H9 (cell line): ENCODE data around the gene BMP7. TPM values are rescaled to one million over a fixed set of nuclear protein-coding genes. Genes with fewer than 3 reads are reported as not detected.

Experiments
- DNase-seq: peaks from one replicate; pipeline ENCODE4 v3.0.0-alpha.2; 2017
- H2AFZ ChIP-seq: one replicate; pipeline ENCODE4 v1.6.1; 2013; ENCODE audit warnings: mild to moderate bottlenecking, low read length, control low read depth, moderate library complexity
- H2AK5ac ChIP-seq: 2 replicates; pipeline ENCODE4 v1.6.1; 2013; ENCODE audit warnings: low read length, control low read depth, mixed read lengths; ENCODE audit not compliant: insufficient read length
- H2BK120ac ChIP-seq: one replicate; pipeline ENCODE4 v1.6.1; 2013; ENCODE audit warnings: low read depth, mild to moderate bottlenecking, low read length, control low read depth, inconsistent platforms; ENCODE audit not compliant: poor library complexity, severe bottlenecking
- H2BK12ac ChIP-seq: 2 replicates; pipeline ENCODE4 v1.6.1; 2013; ENCODE audit warnings: low read length, control low read depth, mixed read lengths, low read depth; ENCODE audit not compliant: insufficient read length
- H2BK15ac ChIP-seq: 2 replicates; pipeline ENCODE4 v1.6.1; 2013; ENCODE audit warnings: low read depth, low read length, control low read depth
- H2BK20ac ChIP-seq: one replicate; pipeline ENCODE4 v1.6.1; 2013; ENCODE audit warnings: low read depth, mild to moderate bottlenecking, low read length, control low read depth, inconsistent platforms; ENCODE audit not compliant: poor library complexity, severe bottlenecking
- H2BK5ac ChIP-seq: 2 replicates; pipeline ENCODE4 v1.6.1; 2013; ENCODE audit warnings: low read length, control low read depth, mixed read lengths; ENCODE audit not compliant: insufficient read length
- H3K14ac ChIP-seq: 2 replicates; pipeline ENCODE4 v1.6.1; 2013; ENCODE audit warnings: low read length, control low read depth; ENCODE audit not compliant: insufficient read depth
- H3K18ac ChIP-seq: 2 replicates; pipeline ENCODE4 v1.6.1; 2013; ENCODE audit warnings: low read depth, mild to moderate bottlenecking, mixed read lengths, low read length, control low read depth; ENCODE audit not compliant: insufficient read length
- H3K23ac ChIP-seq: 2 replicates; pipeline ENCODE4 v1.6.1; 2013; ENCODE audit warnings: low read length, control low read depth, mixed read lengths, low read depth; ENCODE audit not compliant: insufficient read length
- H3K23me2 ChIP-seq: 2 replicates; pipeline ENCODE4 v1.6.1; 2013; ENCODE audit warnings: low read depth, mild to moderate bottlenecking, mixed read lengths, low read length, control low read depth; ENCODE audit not compliant: insufficient read length, poor library complexity, severe bottlenecking
- H3K27ac ChIP-seq: 2 replicates; pipeline ENCODE4 v1.5.1; 2013; ENCODE audit warnings: low read length, control low read depth, mixed read lengths, low read depth; ENCODE audit not compliant: insufficient read length
- H3K27me3 ChIP-seq: 2 replicates; pipeline ENCODE4 v1.6.1; 2013; ENCODE audit warnings: low read length, control low read depth, inconsistent platforms; ENCODE audit not compliant: insufficient read depth
- H3K4ac ChIP-seq: 2 replicates; pipeline ENCODE4 v1.6.1; 2013; ENCODE audit warnings: low read depth, mild to moderate bottlenecking, control low read depth, inconsistent platforms, low read length, moderate library complexity
- H3K4me1 ChIP-seq: 2 replicates; pipeline ENCODE4 v1.6.1; 2013; ENCODE audit warnings: low read length, control low read depth, inconsistent platforms; ENCODE audit not compliant: insufficient read depth
- H3K4me2 ChIP-seq: 2 replicates; pipeline ENCODE4 v1.6.1; 2013; ENCODE audit warnings: low read length, control low read depth, mixed read lengths; ENCODE audit not compliant: insufficient read length, insufficient read depth
- H3K56ac ChIP-seq: 2 replicates; pipeline ENCODE4 v1.6.1; 2013; ENCODE audit warnings: low read depth, mild to moderate bottlenecking, mixed read lengths, low read length, control low read depth; ENCODE audit not compliant: insufficient read length
- H3K79me1 ChIP-seq: 2 replicates; pipeline ENCODE4 v1.6.1; 2013; ENCODE audit warnings: low read depth, mild to moderate bottlenecking, moderate library complexity, low read length, control low read depth, inconsistent platforms; ENCODE audit not compliant: insufficient read depth, poor library complexity, severe bottlenecking
- H3K79me2 ChIP-seq: 2 replicates; pipeline ENCODE4 v1.6.1; 2013; ENCODE audit warnings: low read length, control low read depth, inconsistent platforms; ENCODE audit not compliant: insufficient read depth
- H3K9ac ChIP-seq: 2 replicates; pipeline ENCODE4 v1.6.1; 2013; ENCODE audit warnings: low read length, control low read depth, mixed read lengths; ENCODE audit not compliant: insufficient read length; ENCODE audit errors: extremely low read depth
- H3K9me3 ChIP-seq: one replicate; pipeline ENCODE4 v1.6.1; 2013; ENCODE audit warnings: low read depth, low read length, inconsistent platforms; ENCODE audit not compliant: control insufficient read depth
- H3T11ph ChIP-seq: one replicate; pipeline ENCODE4 v1.6.1; 2013; ENCODE audit warnings: mild to moderate bottlenecking, low read length, control low read depth, inconsistent platforms
- H4K20me1 ChIP-seq: one replicate; pipeline ENCODE4 v1.6.1; 2013; ENCODE audit not compliant: control insufficient read depth, insufficient read length, insufficient read depth
- H4K5ac ChIP-seq: 2 replicates; pipeline ENCODE4 v1.6.1; 2013; ENCODE audit warnings: low read depth, mild to moderate bottlenecking, mixed read lengths, low read length, control low read depth; ENCODE audit not compliant: insufficient read length
- H4K8ac ChIP-seq: replicated peaks from 2 replicates; pipeline ENCODE4 v1.6.1; 2013; ENCODE audit warnings: low read length, control low read depth, mixed read lengths, low read depth; ENCODE audit not compliant: insufficient read length
- H4K91ac ChIP-seq: 2 replicates; pipeline ENCODE4 v1.6.1; 2013; ENCODE audit warnings: low read depth, mild to moderate bottlenecking, moderate library complexity, mixed read lengths, low read length, control low read depth; ENCODE audit not compliant: insufficient read length
- H3K27ac Mint-ChIP-seq, 3 experiments: 2 replicates in 2 of 3; 3 replicates in 1 of 3; pipeline ENCODE4 v1.8.0; 2020 to 2021; ENCODE audit warnings: mixed read lengths in 3 of 3, mild to moderate bottlenecking in 1 of 3, moderate library complexity in 1 of 3
- H3K27me3 Mint-ChIP-seq: 2 replicates; pipeline ENCODE4 v1.8.0; 2021; ENCODE audit warnings: low read depth, mild to moderate bottlenecking, moderate library complexity, mixed read lengths
- H3K36me3 Mint-ChIP-seq, 3 experiments: 2 replicates in 2 of 3; 3 replicates in 1 of 3; pipeline ENCODE4 v1.8.0; 2020 to 2021; ENCODE audit warnings: low read depth in 3 of 3, mixed read lengths in 3 of 3; ENCODE audit not compliant: insufficient read depth in 1 of 3
- H3K4me1 Mint-ChIP-seq, 2 experiments: 2 replicates each; pipeline ENCODE4 v1.8.0; 2020; ENCODE audit warnings: mixed read lengths in 2 of 2
- H3K4me3 Mint-ChIP-seq, 2 experiments: 2 replicates in 1 of 2; 3 replicates in 1 of 2; pipeline ENCODE4 v1.8.0; 2020 to 2021; ENCODE audit warnings: mild to moderate bottlenecking in 2 of 2, mixed read lengths in 2 of 2, moderate library complexity in 1 of 2
- H3K9me3 Mint-ChIP-seq, 2 experiments: 2 replicates in 1 of 2; 3 replicates in 1 of 2; pipeline ENCODE4 v1.8.0; 2020; ENCODE audit warnings: mild to moderate bottlenecking in 2 of 2, mixed read lengths in 2 of 2, moderate library complexity in 1 of 2
- CTCF ChIP-seq: fragments of 200-600 bp; sonication (generic); conservative IDR thresholded peaks from 3 replicates; pipeline ENCODE4 v1.8.0; 2021; ENCODE audit warnings: antibody characterized with exemption, mild to moderate bottlenecking
- WGBS: extraction: QIAGEN DNeasy Blood & Tissue Kit; methylation state at CpG from one replicate; pipeline ENCODE4 v1.1.7; 2013; ENCODE audit warnings: missing lambda C conversion rate, low lambda C conversion rate, mixed read lengths; ENCODE audit not compliant: insufficient read length; ENCODE audit errors: extremely low coverage; 5-methylcytosine and 5-hydroxymethylcytosine counted together
- total RNA-seq: library from RNA; stranded (reverse); gene quantifications from 2 replicates; pipeline ENCODE4 v1.2.1, GENCODE V29; 2021

BMP7 gene
- total RNA-seq, 1 experiment from 2014 or later, result 17.7 TPM

- Histone ChIP-seq H2BK15ac (no peak overlapping the region), H3K18ac (no peak overlapping the region), H4K20me1 (no peaks in the 10 kb centered on the region), H2BK120ac (no peak overlapping the region), H2BK5ac (no peak overlapping the region), H3K23ac (no peak overlapping the region), H3K79me2 (no peaks in the 10 kb centered on the region), H2AK5ac (no peak overlapping the region), H3K9ac (no peak overlapping the region), H3K27ac (no peak overlapping the region), H4K5ac (no peak overlapping the region), H2BK20ac (no peak overlapping the region), H3K23me2 (no peaks in the 10 kb centered on the region), H2BK12ac (no peak overlapping the region), H3K4me1 (0 out of 2 replicates have a peak, but pooled peaks cover under 1% of the 10 kb centered on the region), H3K4me2 (no peak overlapping the region), H3K14ac (no peak overlapping the region), H4K8ac (no peak overlapping the region), H4K91ac (no peak overlapping the region), H3K79me1 (no peaks in the 10 kb centered on the region), H2AFZ (no peak overlapping the region), H3K56ac (no peak overlapping the region), H3K9me3 (no peaks in the 10 kb centered on the region), H3K4ac (no peak overlapping the region), H3K27me3 (no peaks in the 10 kb centered on the region), H3T11ph (no peak overlapping the region)
- Mint-ChIP-seq H3K9me3 (no peaks in the 10 kb centered on the region), H3K36me3 (no peaks in the 10 kb centered on the region; a peak in 1 of 7 replicates), H3K27ac (no peak overlapping the region), H3K27me3 (peaks cover 6% of the 10 kb centered on the region), H3K4me3 (no peak overlapping the region), H3K4me1 (peaks cover 21 to 30% of the 10 kb centered on the region in 2 experiments)
- DNase-seq, result no peak
- TF ChIP-seq CTCF, result no peak
- WGBS, result no CpG with 5 or more reads among the region's 7 CpGs
Measured at GRCh38 chr20:57293995-57294394, 27.6 kb upstream of the BMP7 start.
